ENCODE measurements around the gene RGCC. TPM values are rescaled to one million over a fixed set of nuclear protein-coding genes. Genes with fewer than 3 reads are reported as not detected.

RGCC gene
- total and polyA plus RNA-seq, 9 of the 15 experiments (the other 6 are each of a cell fraction or from before 2014, with no cell fraction given) = 0.51 to 10.4 (median 5.8) TPM

DNA sequence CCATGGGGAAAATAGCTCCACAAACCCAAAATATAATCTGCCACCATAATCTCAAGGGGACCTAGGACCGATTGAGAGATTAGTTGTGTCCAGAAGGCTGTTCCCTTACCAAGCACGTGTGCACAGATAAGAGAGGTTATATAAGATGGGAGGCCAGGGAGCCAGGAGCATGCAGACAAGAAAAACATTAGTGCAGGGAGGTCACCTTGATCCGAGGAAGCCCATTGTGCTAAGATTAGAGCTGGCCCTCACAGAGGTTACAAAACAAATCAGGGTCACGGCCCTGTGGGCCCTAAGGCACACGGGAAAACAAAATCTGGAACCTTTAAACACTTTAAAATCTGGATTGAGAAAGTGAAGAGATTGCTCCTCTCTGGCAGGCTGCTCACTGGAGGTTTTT, 37.7 kb downstream of the RGCC start (continued):
- TF ChIP-seq REST (IDR thresholded peaks at IDR 0.05; ENCODE audit: borderline replicate concordance) (no peak), REST (CRISPR knock-in tag; IDR thresholded peaks at IDR 0.05; ENCODE audit: low read depth) (no peak), ZNF324 (CRISPR knock-in tag; IDR thresholded peaks at IDR 0.05) (no peak), ZNF280A (IDR thresholded peaks at IDR 0.05; ENCODE audit: low read depth, partially characterized antibody) (no peak), NR0B1 (IDR thresholded peaks at IDR 0.05; ENCODE audit: partially characterized antibody) (no peak)

All from K562 (cell line).